K562 (cell line): ENCODE results near the gene NEDD9. TPM values are rescaled to one million over a fixed set of nuclear protein-coding genes. Genes with fewer than 3 reads are reported as not detected.
A peak's percentile ranks its signal among the peaks of the same experiment; 100 is the strongest.

Experiments used
- ATAC-seq: fragments of 200-7000 bp; cut with Tn5 transposase; 3 replicates; pipeline ENCODE4 v1.9.1; 2020; ENCODE audit warnings: moderate library complexity
- BruUV-seq: library from RNA; stranded (reverse); fragments of 400-500 nt; replicated peaks from 2 replicates; lab custom pipeline; 2021; lab: Mats Ljungman, UMichigan
- CTCF ChIA-PET: fragments of 300-600 bp; formaldehyde crosslinking; extraction: SDS; loops from one replicate; lab custom pipeline; 2021; ENCODE audit warnings: low intra/inter-chr PET ratio; lab: Yijun Ruan, JAX
- POLR2A ChIA-PET: fragments of 300-600, 350-650 bp; sonication (Branson Sonifier 250); formaldehyde crosslinking; extraction: SDS; loops from one replicate; lab custom pipeline; 2021; ENCODE audit warnings: antibody characterized with exemption, inconsistent platforms; lab: Yijun Ruan, JAX
- DNase-seq, 4 experiments: peaks; one replicate each; pipeline versions ENCODE4 v3.0.0 to v3.0.0-alpha.2; 2011 to 2018; ENCODE audit warnings: low spot score in 3 of 4, mixed read lengths in 3 of 4; ENCODE audit errors: extremely low read depth in 1 of 4
- FAIRE-seq: peaks from 2 replicates; lab custom pipeline; 2011; peaks lifted over from hg19 to GRCh38; lab: Jason Lieb, UNC
- H2AFZ ChIP-seq: 2 replicates; pipeline ENCODE4 v1.6.0; 2011; ENCODE audit warnings: low read depth, low read length, control low read depth, inconsistent platforms
- H3K27ac ChIP-seq: fragments of 200-600 bp; 3 replicates; pipeline ENCODE4 v1.8.0; 2011; ENCODE audit warnings: low read depth, mild to moderate bottlenecking, control low read depth, inconsistent platforms, low read length, moderate library complexity, mixed read lengths; ENCODE audit errors: extremely low read depth
- H3K27me3 ChIP-seq, 2 experiments: fragments of 300-600 bp in 1 of 2; 2 replicates in 1 of 2; 3 replicates in 1 of 2; pipeline versions ENCODE4 v1.6.0 to v1.8.0; 2011; ENCODE audit warnings: inconsistent platforms in 2 of 2, low read length in 2 of 2, mild to moderate bottlenecking in 1 of 2, mixed read lengths in 1 of 2, moderate library complexity in 1 of 2; ENCODE audit not compliant: control insufficient read depth in 2 of 2, insufficient read depth in 2 of 2
- H3K36me3 ChIP-seq: fragments of 300-600 bp; 3 replicates; pipeline ENCODE4 v1.8.0; 2011; ENCODE audit warnings: mild to moderate bottlenecking, low read length, inconsistent platforms; ENCODE audit not compliant: control insufficient read depth, insufficient read depth
- H3K4me1 ChIP-seq, 2 experiments: fragments of 200-600 bp in 1 of 2; replicated peaks in 1 of 2; 2 replicates in 1 of 2; 3 replicates in 1 of 2; pipeline versions ENCODE4 v1.5.1 to v1.8.0; 2011; ENCODE audit warnings: inconsistent platforms in 2 of 2, low read length in 2 of 2, mild to moderate bottlenecking in 1 of 2, mixed read lengths in 1 of 2, moderate library complexity in 1 of 2; ENCODE audit not compliant: control insufficient read depth in 2 of 2, insufficient read depth in 2 of 2
- H3K4me2 ChIP-seq: 2 replicates; pipeline ENCODE4 v1.6.1; 2011; ENCODE audit warnings: low read length, control low read depth, inconsistent platforms, mixed read lengths; ENCODE audit not compliant: insufficient read depth
- H3K4me3 ChIP-seq: fragments of 200-600 bp; sonication (generic), shearing (Covaris generic); 2 replicates; pipeline ENCODE4 v1.5.1; 2016; ENCODE audit warnings: control low read depth, inconsistent platforms
- H3K79me2 ChIP-seq: fragments of 200-600 bp; 3 replicates; pipeline ENCODE4 v1.8.0; 2011; ENCODE audit warnings: low read length, inconsistent platforms; ENCODE audit not compliant: control insufficient read depth, insufficient read depth
- H3K9ac ChIP-seq, 2 experiments: 2 replicates each; pipeline versions ENCODE4 v1.6.0 to v1.6.1; 2011; ENCODE audit warnings: low read depth in 2 of 2, low read length in 2 of 2, control low read depth in 1 of 2, inconsistent platforms in 1 of 2, mild to moderate bottlenecking in 1 of 2, mixed read lengths in 1 of 2; ENCODE audit not compliant: insufficient read depth in 1 of 2
- H3K9me1 ChIP-seq: one replicate; pipeline ENCODE4 v1.6.0; 2011; ENCODE audit warnings: inconsistent platforms, mild to moderate bottlenecking, low read length, moderate library complexity; ENCODE audit not compliant: control insufficient read depth, insufficient read depth
- H3K9me3 ChIP-seq: replicated peaks from 2 replicates; pipeline ENCODE4 v1.5.1; 2011; ENCODE audit warnings: low read depth, low read length, inconsistent platforms; ENCODE audit not compliant: control insufficient read depth, insufficient read depth
- H4K20me1 ChIP-seq: replicated peaks from 2 replicates; pipeline ENCODE4 v1.6.1; 2011; ENCODE audit warnings: low read length, inconsistent platforms, mixed read lengths; ENCODE audit not compliant: control insufficient read depth, insufficient read depth
- C11orf30 ChIP-seq: fragments of 450-650 bp; IDR thresholded peaks from 2 replicates; pipeline ENCODE4 v1.6.1; 2016; ENCODE audit warnings: low read depth, mild to moderate bottlenecking
- CREM ChIP-seq: IDR thresholded peaks from 2 replicates; pipeline ENCODE4 v1.6.1; 2014; ENCODE audit warnings: antibody characterized with exemption, low read depth
- EGR1 ChIP-seq: fragments of 450-650 bp; conservative IDR thresholded peaks from 2 replicates; pipeline ENCODE4 v1.6.1; 2017; ENCODE audit warnings: mild to moderate bottlenecking
- FOSL1 ChIP-seq: fragments of 200-800 bp; sonication (Bioruptor generic); conservative IDR thresholded peaks from 2 replicates; pipeline ENCODE4 v1.6.1; 2016; ENCODE audit warnings: missing genetic modification characterization, missing compliant biosample characterization
- GABPA ChIP-seq: fragments of 200-800 bp; sonication (Bioruptor generic); conservative IDR thresholded peaks from 2 replicates; pipeline ENCODE4 v1.6.1; 2016; ENCODE audit warnings: low read depth, missing genetic modification characterization, missing compliant biosample characterization
- HMGN3 ChIP-seq: IDR thresholded peaks from 2 replicates; pipeline ENCODE4 v1.6.1; 2011; ENCODE audit warnings: borderline replicate concordance, low read depth, mild to moderate bottlenecking, mixed read lengths, low read length; ENCODE audit not compliant: insufficient read length; ENCODE audit errors: extremely low read depth
- KDM4B ChIP-seq, 2 experiments: fragments of 450-650 bp in 1 of 2; sonication (generic) in 1 of 2; IDR thresholded peaks; 2 replicates each; pipeline ENCODE4 v1.6.1; 2016 to 2017; ENCODE audit warnings: borderline replicate concordance in 2 of 2, antibody characterized with exemption in 1 of 2, low read depth in 1 of 2, mild to moderate bottlenecking in 1 of 2
- KLF6 ChIP-seq: fragments of 250-450 bp; sonication (Bioruptor Pico); IDR thresholded peaks from 2 replicates; pipeline ENCODE4 v1.4.0; 2020; ENCODE audit warnings: mild to moderate bottlenecking, moderate library complexity, borderline replicate concordance
- NCOA6 ChIP-seq: fragments of 450-650 bp; IDR thresholded peaks from 2 replicates; pipeline ENCODE4 v1.6.1; 2017; ENCODE audit warnings: mild to moderate bottlenecking
- NFIX ChIP-seq: fragments of 250-450 bp; sonication (Bioruptor Pico); IDR thresholded peaks from 2 replicates; pipeline ENCODE4 v1.4.0; 2020; ENCODE audit warnings: low read depth, mild to moderate bottlenecking, moderate library complexity
- NRF1 ChIP-seq, 2 experiments: fragments of 450-650 bp; IDR thresholded peaks in 1 of 2; conservative IDR thresholded peaks in 1 of 2; 2 replicates each; pipeline ENCODE4 v1.6.1; 2014; ENCODE audit warnings: mild to moderate bottlenecking in 2 of 2
- PHF20 ChIP-seq: fragments of 450-650 bp; IDR thresholded peaks from 2 replicates; pipeline ENCODE4 v1.6.1; 2018; ENCODE audit not compliant: partially characterized antibody
- SMARCE1 ChIP-seq: fragments of 450-650 bp; IDR thresholded peaks from 2 replicates; pipeline ENCODE4 v1.7.1; 2016; ENCODE audit warnings: mild to moderate bottlenecking
- ZNF778 ChIP-seq: fragments of 450-650 bp; formaldehyde crosslinking; IDR thresholded peaks from 2 replicates; pipeline ENCODE4 v1.4.0; 2020; ENCODE audit warnings: mild to moderate bottlenecking, moderate library complexity
- WGBS: fragments of 100-300 bp; shearing (Covaris generic); methylation state at CpG from one replicate; pipeline ENCODE4 v1.1.6; 2016; ENCODE audit warnings: low coverage, mixed read lengths; ENCODE audit not compliant: insufficient coverage; ENCODE audit errors: missing lambda C conversion rate; 5-methylcytosine and 5-hydroxymethylcytosine counted together
- in situ Hi-C: fragments of 300-500 bp; cut with MboI; formaldehyde crosslinking; loops from 4 replicates; pipeline ENCODE4 v1.15.0; 2018; ENCODE audit warnings: inconsistent platforms, mixed read lengths
- intact Hi-C: fragments of 100-400 bp; cut with micrococcal nuclease; formaldehyde crosslinking; loops from 2 replicates; pipeline ENCODE4 v1.14.2; 2022
- polyA plus RNA-seq, 8 experiments: library from polyadenylated mRNA; depleted of rRNA in 4 of 8; stranded (reverse) in 5 of 8; unstranded in 3 of 8; fragments of >200 nt; fragmentation: Nextera tagmentation in 2 of 8; fragmentation: Illumina TruSeq in 1 of 8; extraction: Ambion mirVana in 2 of 8; extraction: Trizol in 1 of 8; gene quantifications; 2 replicates each; pipeline versions ENCODE4 v1.2.1 to v1.2.3, GENCODE V29; 2011 to 2014; ENCODE audit warnings: inconsistent platforms in 1 of 8, missing spikeins in 1 of 8
- total RNA-seq, 7 experiments: library from RNA; depleted of rRNA in 6 of 7; stranded (reverse); fragments of >200 nt in 6 of 7; fragmentation: Illumina TruSeq in 2 of 7; extraction: Trizol in 2 of 7; gene quantifications; 2 replicates each; pipeline versions ENCODE4 v1.2.1 to v1.2.3, GENCODE V29; 2011 to 2021; ENCODE audit warnings: low replicate concordance in 1 of 7
- TF ChIP-seq, protein P1 (sequence below): fragments of 450-650 bp; IDR thresholded peaks from 2 replicates; pipeline ENCODE4 v1.6.1; 2016; ENCODE audit warnings: low read depth, mild to moderate bottlenecking, moderate library complexity
- TF ChIP-seq, protein P2 (sequence below), 2 experiments: fragments of 450-650 bp; conservative IDR thresholded peaks; 2 replicates each; pipeline ENCODE4 v1.6.1; 2017; ENCODE audit warnings: mild to moderate bottlenecking in 2 of 2, moderate library complexity in 2 of 2
- TF ChIP-seq, protein P3 (sequence below): fragments of 450-650 bp; formaldehyde crosslinking; IDR thresholded peaks from 2 replicates; pipeline ENCODE4 v1.4.0; 2022; ENCODE audit warnings: missing genetic modification characterization

NEDD9 gene
- total and polyA plus RNA-seq, 9 of the 15 experiments (the other 6 are each of a cell fraction or from before 2014, with no cell fraction given), result 0.04 to 0.18 (median 0.15) TPM; not detected in 6

DNA sequence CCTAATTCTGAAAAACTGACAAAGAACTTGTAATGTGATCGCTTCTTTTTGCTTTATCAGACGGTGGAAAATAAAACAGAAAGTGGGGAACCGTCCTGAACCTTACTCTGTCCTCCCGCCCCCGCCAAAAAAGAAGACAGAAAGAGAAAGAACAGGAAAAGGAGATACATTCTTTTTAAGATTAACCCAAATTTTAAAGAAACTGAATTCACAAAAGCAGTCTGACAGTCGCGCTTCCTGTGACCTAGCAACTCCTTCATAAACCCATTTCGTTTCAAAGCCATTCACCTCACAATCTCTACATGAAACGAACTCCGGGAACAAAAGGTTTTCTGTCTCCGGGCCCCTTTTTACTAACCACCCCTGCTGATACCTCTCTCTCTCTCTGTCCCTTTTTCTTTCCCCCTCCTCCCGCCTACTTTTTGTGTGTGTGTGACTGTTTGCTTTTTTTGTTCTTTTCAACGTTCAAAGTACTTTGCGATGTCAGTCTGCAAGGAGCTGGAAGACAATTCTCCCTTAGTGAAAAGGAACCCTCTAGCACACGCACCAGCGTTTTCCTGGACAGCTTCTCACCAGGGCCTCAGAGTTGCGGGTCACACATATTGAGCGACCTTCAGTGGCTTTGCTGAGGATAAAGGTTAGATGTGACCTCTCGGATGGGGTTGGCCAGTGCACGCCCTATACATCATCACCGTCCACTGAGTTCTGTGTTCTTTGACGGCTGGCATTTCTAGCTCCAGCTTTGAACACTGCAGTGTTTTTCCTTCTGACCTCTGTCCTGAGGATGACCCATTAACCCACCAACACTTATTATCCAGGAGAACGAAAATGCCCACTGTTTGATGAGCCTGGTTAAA is 530 bp upstream of the NEDD9 start:
- CTCF ChIA-PET, result no interaction called here
- DNase-seq (peak; percentile 13 to 23 (median 20)), FAIRE-seq (no peak), ATAC-seq (peak; percentile 31)
- no peaks in the 10 kb centered on the region for H3K79me2 ChIP-seq
- no peaks in the 10 kb centered on the region for H4K20me1 ChIP-seq
- no peaks in the 10 kb centered on the region for H3K9me3 ChIP-seq
- peak overlapping the region; percentile 87 for H2AFZ ChIP-seq
- POLR2A ChIA-PET, result interaction anchor here (0.5 to 1.4 kb wide), 9 partner anchors 9 to 618 kb away, joined by 3 to 7 read pairs (median 3); no protein-coding TSS in a partner anchor
- H3K9ac ChIP-seq, result peak overlapping the region; percentile 35 to 70; a peak in 3 of 4 replicates
- peak overlapping the region; percentile 92 for H3K4me2 ChIP-seq
- 11% methylated on average over 23 of the region's 23 CpGs for WGBS
- no peaks in the 10 kb centered on the region for H3K36me3 ChIP-seq
- H3K4me3 ChIP-seq, result peak overlapping the region; percentile 35
- in situ Hi-C loops, result no loop called here
- H3K27me3 ChIP-seq, result peaks cover 14 to 28% of the 10 kb centered on the region in 2 experiments; a peak in 4 of 5 replicates
- H3K9me1 ChIP-seq, result no peaks in the 10 kb centered on the region
- peaks cover 6 to 10% of the 10 kb centered on the region in 2 experiments; a peak in 4 of 5 replicates for H3K4me1 ChIP-seq
- H3K27ac ChIP-seq, result no peak overlapping the region
- BruUV-seq, result no TSS peak
- intact Hi-C loops, result loop anchor here (5.0 kb wide), 1 partner anchor 91 kb away; no protein-coding TSS in a partner anchor
- TF ChIP-seq ZNF778 (CRISPR knock-in tag) (no peak), SMARCE1 (peak; percentile 53; the same call in 1 of the 2 replicates), EGR1 (peak; percentile 57), CREM (0 out of 2 replicates have a peak, but pooled peaks have one; percentile 36), KLF6 (CRISPR knock-in tag) (no peak), PHF20 (no peak), FOSL1 (tag) (no peak), C11orf30 (peak; percentile 8; the same call in 1 of the 2 replicates), NRF1 (conservative IDR thresholded peaks at IDR 0.05 in 1 of 2, IDR thresholded peaks at IDR 0.05 in 1 of 2) (peak in 1 of 2 experiments; percentile 43; a peak in 2 of 4 replicates), NFIX (no peak), GABPA (tag) (0 out of 2 replicates have a peak, but pooled peaks have one; percentile 6), KDM4B (IDR thresholded peaks at IDR 0.05; ENCODE audit: borderline replicate concordance in 2 of 2, low read depth in 1 of 2) (no peak), NCOA6 (0 out of 2 replicates have a peak, but pooled peaks have one; percentile 43), HMGN3 (no peak)
- TF ChIP-seq, protein P1, sequence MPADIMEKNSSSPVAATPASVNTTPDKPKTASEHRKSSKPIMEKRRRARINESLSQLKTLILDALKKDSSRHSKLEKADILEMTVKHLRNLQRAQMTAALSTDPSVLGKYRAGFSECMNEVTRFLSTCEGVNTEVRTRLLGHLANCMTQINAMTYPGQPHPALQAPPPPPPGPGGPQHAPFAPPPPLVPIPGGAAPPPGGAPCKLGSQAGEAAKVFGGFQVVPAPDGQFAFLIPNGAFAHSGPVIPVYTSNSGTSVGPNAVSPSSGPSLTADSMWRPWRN, result 0 out of 2 replicates have a peak, but pooled peaks have one; percentile 29
- TF ChIP-seq, protein P2, sequence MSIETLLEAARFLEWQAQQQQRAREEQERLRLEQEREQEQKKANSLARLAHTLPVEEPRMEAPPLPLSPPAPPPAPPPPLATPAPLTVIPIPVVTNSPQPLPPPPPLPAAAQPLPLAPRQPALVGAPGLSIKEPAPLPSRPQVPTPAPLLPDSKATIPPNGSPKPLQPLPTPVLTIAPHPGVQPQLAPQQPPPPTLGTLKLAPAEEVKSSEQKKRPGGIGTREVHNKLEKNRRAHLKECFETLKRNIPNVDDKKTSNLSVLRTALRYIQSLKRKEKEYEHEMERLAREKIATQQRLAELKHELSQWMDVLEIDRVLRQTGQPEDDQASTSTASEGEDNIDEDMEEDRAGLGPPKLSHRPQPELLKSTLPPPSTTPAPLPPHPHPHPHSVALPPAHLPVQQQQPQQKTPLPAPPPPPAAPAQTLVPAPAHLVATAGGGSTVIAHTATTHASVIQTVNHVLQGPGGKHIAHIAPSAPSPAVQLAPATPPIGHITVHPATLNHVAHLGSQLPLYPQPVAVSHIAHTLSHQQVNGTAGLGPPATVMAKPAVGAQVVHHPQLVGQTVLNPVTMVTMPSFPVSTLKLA (conservative IDR thresholded peaks at IDR 0.05), result peak in 1 of 2 experiments; percentile 25; a peak in 1 of 4 replicates
- TF ChIP-seq, protein P3, sequence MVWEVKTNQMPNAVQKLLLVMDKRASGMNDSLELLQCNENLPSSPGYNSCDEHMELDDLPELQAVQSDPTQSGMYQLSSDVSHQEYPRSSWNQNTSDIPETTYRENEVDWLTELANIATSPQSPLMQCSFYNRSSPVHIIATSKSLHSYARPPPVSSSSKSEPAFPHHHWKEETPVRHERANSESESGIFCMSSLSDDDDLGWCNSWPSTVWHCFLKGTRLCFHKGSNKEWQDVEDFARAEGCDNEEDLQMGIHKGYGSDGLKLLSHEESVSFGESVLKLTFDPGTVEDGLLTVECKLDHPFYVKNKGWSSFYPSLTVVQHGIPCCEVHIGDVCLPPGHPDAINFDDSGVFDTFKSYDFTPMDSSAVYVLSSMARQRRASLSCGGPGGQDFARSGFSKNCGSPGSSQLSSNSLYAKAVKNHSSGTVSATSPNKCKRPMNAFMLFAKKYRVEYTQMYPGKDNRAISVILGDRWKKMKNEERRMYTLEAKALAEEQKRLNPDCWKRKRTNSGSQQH, result no peak
